GM04504 (cell line): ENCODE results near the gene HMGB1.
A peak's percentile ranks its signal among the peaks of the same experiment; 100 is the strongest.

ENCODE experiments used
- DNase-seq: peaks from one replicate; pipeline ENCODE4 v3.0.0-alpha.2; 2012; ENCODE audit warnings: low read depth

HMGB1 gene

DNA sequence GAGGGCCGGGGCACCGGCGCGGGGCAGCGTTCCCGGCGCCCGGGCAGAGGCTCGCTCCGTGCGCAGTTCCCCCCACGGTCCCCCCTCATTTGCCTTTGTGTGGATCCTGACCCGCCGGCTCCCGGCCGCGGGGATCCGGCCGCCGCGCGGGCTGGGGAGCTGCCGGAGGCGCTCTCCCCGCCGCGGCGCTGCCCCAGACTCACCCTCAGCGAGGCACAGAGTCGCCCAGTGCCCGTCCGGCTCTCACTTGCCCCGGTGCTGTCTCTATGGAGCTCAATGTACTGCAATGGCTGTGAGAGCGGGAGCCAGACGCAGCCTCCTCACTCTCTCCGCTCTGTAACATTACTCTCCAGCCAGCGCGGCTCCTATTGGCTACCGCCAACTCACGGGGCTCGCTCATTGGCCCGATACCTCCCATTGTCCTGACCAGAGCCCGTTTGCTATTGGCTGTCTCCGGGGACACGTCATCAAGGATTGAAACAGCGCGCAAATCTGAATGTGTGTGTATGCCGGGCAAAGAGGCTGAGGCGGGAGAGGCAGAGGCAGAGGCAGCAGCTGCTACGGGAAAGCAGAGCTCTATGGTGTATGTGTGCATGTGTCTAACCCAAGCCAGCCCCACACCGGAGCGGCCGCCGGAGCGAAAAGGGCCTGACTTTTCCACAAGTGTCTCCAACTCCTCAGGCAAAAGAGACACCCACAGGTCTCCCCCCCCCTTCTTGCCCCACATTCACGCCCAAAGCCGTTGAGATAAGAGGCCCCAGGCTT, at the start of gene HMGB1:
Gene HMGB1 (minus strand): TSS at position 344 of the 765 bp plus-strand sequence. CDS start 2,256 bp downstream, outside the sequence.
- peak; percentile 98 for DNase-seq

- DNase-seq, result no peak
Observed at GRCh38 chr13:30510811-30511371, 45.2 kb upstream of the HMGB1 start.

DNA sequence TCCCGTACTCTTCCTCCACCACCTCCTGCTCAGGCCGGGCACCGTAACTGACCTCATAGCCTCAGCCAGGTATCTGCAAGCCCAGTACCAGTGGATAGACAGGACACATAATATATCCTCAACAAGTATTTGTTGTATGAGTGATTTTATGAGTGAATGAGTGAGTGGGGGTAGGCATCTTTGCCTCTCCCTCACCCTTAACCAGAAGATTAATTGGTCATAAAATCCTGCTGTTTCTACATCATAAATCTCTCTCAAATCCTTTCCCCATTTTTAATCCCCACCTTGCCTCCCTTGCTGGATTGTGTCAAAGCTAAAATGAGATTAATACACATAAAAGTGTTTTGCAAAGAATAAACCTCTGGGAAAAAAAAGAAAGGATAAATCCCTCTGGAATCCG, 44.4 kb upstream of the HMGB1 start:
- no peak for DNase-seq

GRCh38 chr13:30509254-30510050, 43.7 kb upstream of the HMGB1 start:
- no peak for DNase-seq

GRCh38 chr13:30504081-30504480, 38.3 kb upstream of the HMGB1 start:
- DNase-seq, result no peak

DNA sequence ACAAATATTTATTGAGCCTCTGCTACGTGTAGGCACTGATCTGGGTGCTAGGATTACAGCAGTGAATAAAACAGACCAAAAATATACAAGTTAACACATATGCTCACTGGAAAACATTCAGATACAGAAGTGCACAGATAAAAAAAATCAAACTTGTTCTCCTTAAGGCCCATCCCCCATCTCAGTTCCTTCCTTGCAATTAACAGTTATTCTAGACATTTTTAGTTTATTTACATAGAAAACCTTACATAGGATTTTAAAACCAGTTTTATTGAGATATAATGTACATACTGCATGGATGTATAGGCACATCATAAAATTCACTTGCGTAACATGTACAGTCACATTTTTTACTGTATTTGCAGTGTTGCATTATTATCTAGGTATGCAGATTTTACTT, 36.5 kb upstream of the HMGB1 start:
- no peak for DNase-seq

DNA sequence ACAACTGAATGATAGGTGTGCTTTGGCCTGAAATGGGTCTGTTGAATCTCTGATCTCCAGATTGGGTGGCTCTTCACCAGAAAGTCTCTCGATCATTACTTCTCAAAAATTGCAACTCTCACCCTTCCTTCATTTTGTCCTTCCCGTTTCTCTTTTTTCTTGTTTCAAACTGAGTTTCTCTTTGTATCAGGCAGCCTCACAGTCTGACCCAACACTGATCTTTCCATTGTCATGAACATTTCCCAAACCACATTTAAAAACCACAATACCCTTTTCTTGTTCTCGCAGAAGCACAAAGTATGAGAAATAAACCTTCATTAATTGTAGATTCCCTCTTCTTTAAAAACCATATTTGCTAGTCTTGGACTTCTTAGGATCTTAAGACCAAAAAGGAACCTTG, 33.6 kb upstream of the HMGB1 start:
- DNase-seq, result no peak

DNA sequence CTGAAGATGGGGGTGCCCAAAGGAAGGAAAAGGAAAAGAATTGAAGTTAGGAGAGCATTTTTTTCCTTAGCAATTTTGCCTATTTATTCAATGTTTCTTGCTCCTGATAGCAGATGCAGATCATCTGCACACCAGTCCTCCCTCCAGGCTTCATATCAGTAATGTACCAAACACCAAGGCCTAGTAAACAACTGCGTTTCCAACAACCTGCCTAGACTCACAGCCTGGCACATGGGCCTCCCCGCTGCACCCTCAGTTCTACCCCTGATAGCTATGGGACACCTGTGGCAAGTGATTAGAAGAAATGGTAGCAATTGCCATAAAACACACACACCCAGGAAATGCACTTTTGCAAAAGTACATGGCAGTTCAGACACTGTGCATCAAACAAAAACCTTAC, 30.4 kb upstream of the HMGB1 start:
- no peak for DNase-seq

DNA sequence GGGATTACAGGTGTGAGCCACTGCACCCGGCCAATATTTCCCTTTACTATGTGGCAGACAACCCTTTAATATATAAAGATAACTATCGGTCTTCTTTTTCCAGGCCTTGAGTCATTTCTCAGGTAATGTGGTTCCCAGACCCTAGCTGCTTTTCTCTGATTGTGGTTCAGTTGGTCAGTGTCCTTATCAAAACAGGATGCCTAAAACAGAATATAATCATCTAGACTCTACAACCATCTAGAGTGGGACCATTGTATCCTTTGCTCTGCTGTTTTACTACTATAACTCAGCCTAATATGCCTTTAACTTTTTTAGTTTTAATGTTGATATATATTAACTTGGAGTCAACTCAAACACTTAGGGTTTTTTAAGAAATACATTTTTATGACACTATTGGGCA, 30.0 kb upstream of the HMGB1 start:
- DNase-seq, result no peak

- no peak for DNase-seq
Observed at GRCh38 chr13:30493658-30494381, 28.1 kb upstream of the HMGB1 start.

DNA sequence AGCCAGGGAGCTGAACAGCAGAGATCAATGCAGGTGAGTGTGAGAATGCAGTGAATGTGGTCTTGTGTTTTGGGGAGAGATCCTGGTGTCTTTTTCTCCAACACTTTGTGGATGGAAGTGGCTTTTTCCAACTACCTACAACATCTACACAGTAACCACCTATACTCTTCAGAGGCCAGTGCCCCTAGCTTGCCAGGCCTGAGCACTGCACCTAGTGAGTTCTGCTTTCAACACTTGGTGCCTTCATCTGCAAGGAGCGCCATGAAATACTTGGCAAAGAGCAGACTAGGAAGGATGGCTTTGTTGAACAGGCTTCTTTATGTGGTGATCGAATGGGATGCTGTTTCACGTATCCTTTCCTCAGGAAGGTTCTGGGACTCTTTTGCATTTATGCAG, 21.3 kb upstream of the HMGB1 start:
- DNase-seq, result no peak

GRCh38 chr13:30486230-30487074, 20.7 kb upstream of the HMGB1 start:
- no peak for DNase-seq

GRCh38 chr13:30481241-30481760, 15.6 kb upstream of the HMGB1 start:
- no peak for DNase-seq

DNA sequence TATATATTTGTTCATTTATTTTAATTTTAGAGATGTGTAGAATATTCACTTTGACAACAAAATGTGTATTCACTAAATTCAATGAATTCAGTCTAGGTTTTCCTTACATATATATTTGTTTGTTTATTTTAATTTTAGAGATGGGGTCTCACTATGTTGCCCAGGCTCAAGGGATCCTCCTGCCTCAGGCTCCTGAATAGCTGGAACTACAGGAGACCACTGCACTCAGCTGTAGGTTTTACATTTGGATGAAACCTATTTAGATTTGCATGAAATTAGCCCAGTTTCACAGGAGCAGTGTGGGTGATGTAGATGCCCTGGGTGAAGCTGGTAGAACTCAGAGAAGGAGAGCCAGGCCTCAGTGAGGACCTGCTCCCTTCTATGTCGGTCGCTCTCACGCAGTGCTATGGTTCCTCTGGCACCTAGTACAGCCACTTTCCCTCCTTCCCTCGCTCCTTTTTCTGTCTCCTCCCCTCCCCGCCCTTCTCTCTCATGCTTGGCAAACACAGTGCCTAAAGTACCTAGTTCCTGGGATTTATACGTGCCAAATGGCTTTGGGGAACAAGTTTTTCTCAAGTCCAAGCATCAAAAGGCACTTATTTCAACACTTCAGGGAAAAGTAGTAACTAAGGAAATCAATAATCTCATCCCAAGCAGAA, 14.7 kb upstream of the HMGB1 start:
- DNase-seq, result no peak

DNA sequence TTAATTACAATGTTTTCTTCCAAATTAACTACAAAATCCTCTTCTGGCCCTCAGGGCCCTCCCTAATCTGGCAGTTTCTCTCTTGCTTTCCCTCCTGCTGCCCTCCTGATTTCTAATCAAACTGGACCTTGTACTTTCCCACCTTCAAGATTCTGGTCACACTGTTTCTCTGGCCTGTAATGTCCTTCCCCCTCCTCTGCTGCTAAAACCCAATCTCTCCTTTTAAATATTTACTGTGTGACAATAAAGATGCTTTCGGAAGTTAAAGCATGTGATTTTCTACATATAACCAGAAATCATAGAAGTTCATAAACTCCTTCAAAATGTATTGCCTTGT, 14.1 kb upstream of the HMGB1 start:
- no peak for DNase-seq

GRCh38 chr13:30479154-30479882, 13.6 kb upstream of the HMGB1 start:
- DNase-seq, result no peak

DNA sequence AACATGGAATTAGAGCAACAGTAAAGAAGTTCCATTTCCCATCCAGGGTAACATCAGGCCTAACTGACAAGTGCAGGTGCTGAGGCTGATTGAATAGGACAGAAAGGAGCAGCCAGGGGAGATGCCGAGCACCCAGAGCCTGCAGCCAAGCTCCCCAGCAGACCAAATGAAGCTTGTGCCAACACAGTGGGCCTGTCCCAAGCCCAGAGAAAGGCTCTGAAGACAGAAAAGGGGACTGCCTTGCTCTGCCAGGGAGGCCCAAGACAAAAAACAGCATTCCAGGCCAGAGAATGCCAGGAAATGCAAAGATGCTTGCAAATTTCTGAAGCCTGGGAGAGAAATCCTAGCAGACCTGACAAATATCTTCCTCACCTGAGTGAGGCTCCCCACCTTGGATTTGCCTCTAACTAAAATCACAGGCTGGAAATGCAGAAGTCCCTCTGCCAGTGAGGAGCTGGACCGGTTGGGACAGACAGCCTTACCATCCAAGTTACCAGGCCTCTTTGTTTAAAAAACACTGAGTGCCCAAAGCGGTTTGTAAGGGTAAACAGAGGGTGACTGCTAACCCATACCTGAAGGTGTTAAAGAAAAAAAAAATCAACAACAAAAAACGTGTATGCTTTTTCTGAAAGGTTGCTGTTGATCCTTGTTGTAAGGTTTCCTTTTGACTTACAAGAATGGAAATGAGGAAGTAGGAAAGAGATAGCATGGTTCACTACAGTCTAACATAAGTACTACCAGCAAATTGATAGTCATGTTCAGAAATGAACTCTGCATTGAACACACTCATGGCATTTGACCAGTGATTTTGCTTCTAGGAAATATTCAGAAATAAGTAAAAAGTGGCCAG, 11.8 kb upstream of the HMGB1 start:
- DNase-seq, result no peak

DNA sequence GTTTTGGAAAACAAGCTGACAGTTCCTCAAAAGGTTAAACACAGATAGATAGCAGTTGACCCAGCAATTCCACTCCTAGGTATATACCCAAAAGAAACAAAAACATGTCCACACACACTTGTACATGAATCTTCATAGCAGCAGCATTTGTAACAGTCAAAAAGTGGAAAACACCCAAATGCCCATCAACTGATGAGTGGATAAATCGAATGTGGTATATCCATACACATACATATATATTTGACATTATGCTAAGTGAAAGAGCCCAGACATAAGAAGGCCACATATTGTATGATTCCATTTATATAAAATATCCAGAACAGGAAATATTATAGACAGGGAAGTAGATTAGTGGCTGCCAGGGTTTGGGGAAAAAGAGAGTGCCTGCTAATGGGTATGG, 7.9 kb upstream of the HMGB1 start:
- no peak for DNase-seq

- DNase-seq, result no peak
Observed at GRCh38 chr13:30466841-30467252, 1.1 kb upstream of the HMGB1 start.
